ENCODE data around the gene GPR55. TPM values are rescaled to one million over a fixed set of nuclear protein-coding genes. Genes with fewer than 3 reads are reported as not detected.

Gene GPR55
- total RNA-seq, 4 donors from 2014 or later, result 0.61 to 0.88 (median 0.78) TPM

GRCh38 chr2:230872151-230872967, 52.7 kb downstream of the GPR55 start:
- peaks cover 0 to 21% (median 0%) of the 10 kb centered on the region in 3 donors for H3K36me3 ChIP-seq
- peak overlapping the region in 3 of 4 donors; percentile 69 to 75 (median 74) for H3K27ac ChIP-seq
- H3K4me1 ChIP-seq, result peaks cover 17 to 63% (median 22%) of the 10 kb centered on the region in 3 donors
- TF ChIP-seq POLR2A (IDR thresholded peaks at IDR 0.05) (no peak), CTCF (IDR thresholded peaks at IDR 0.05) (no peak)
- DNase-seq, result no peak
- intact Hi-C loops (cut with DNase I), result no loop called here
- WGBS, 2 donors, result 79 to 90% methylated on average over 9 to 14 of the region's 14 CpGs
- no peak overlapping the region for H3K4me3 ChIP-seq
- no peaks in the 10 kb centered on the region for H3K9me3 ChIP-seq
- H3K27me3 ChIP-seq, result no peaks in the 10 kb centered on the region

- H3K27ac ChIP-seq, result peak overlapping the region in 3 of 4 donors; percentile 69 to 75 (median 74)
- H3K9me3 ChIP-seq, result no peaks in the 10 kb centered on the region
- TF ChIP-seq CTCF (IDR thresholded peaks at IDR 0.05) (no peak), POLR2A (IDR thresholded peaks at IDR 0.05) (no peak)
- 53 to 62% methylated on average over 3 to 4 of the region's 17 CpGs for WGBS, 2 donors
- H3K36me3 ChIP-seq, result peaks cover 0 to 14% (median 0%) of the 10 kb centered on the region in 3 donors
- H3K27me3 ChIP-seq, result no peaks in the 10 kb centered on the region
- peaks cover 20 to 71% (median 24%) of the 10 kb centered on the region in 3 donors for H3K4me1 ChIP-seq
- H3K4me3 ChIP-seq, result no peak overlapping the region
- intact Hi-C loops (cut with DNase I), result no loop called here
- DNase-seq, result no peak
These were observed 53.5 kb downstream of the GPR55 start for GRCh38 chr2:230871361-230872150.

- 21 to 43% methylated on average over 15 of the region's 18 CpGs for WGBS, 2 donors
- Histone ChIP-seq H3K9me3 (no peaks in the 10 kb centered on the region), H3K36me3 (peaks cover 0 to 6% (median 0%) of the 10 kb centered on the region in 3 donors), H3K4me3 (no peak overlapping the region), H3K27ac (peak overlapping the region in 3 of 4 donors; percentile 69 to 79 (median 75)), H3K27me3 (peaks cover 0 to 6% (median 0%) of the 10 kb centered on the region in 4 donors), H3K4me1 (peaks cover 22 to 79% (median 32%) of the 10 kb centered on the region in 3 donors)
- TF ChIP-seq CTCF (IDR thresholded peaks at IDR 0.05), result no peak
- no peak for DNase-seq
- intact Hi-C loops (cut with DNase I), result no loop called here
These were observed 54.3 kb downstream of the GPR55 start for GRCh38 chr2:230870544-230871360.

GRCh38 chr2:230869914-230870543, 55.0 kb downstream of the GPR55 start:
- 44 to 56% methylated on average over 5 to 9 of the region's 11 CpGs for WGBS, 2 donors
- H3K36me3 ChIP-seq, result no peaks in the 10 kb centered on the region
- peak overlapping the region in 3 of 4 donors; percentile 69 to 79 (median 75) for H3K27ac ChIP-seq
- no peak for DNase-seq
- no peak for TF ChIP-seq POLR2A (IDR thresholded peaks at IDR 0.05)
- TF ChIP-seq CTCF (IDR thresholded peaks at IDR 0.05), result no peak
- peaks cover 0 to 13% (median 0%) of the 10 kb centered on the region in 4 donors for H3K27me3 ChIP-seq
- peaks cover 29 to 86% (median 38%) of the 10 kb centered on the region in 3 donors for H3K4me1 ChIP-seq
- H3K9me3 ChIP-seq, result no peaks in the 10 kb centered on the region
- no peak overlapping the region for H3K4me3 ChIP-seq
- intact Hi-C loops (cut with DNase I), result no loop called here
